Tibial artery (tissue), 4 donors: ENCODE measurements around the gene ATP10B.

Source experiments
- DNase-seq, 2 donors: peaks; one replicate each; pipeline ENCODE4 v3.0.0-alpha.2; 2019
- H3K27ac ChIP-seq, 2 donors: fragments of 200-600 bp; sonication (generic) in 1 of 2; 1 replicate in 1 of 2; 2 replicates in 1 of 2; pipeline ENCODE4 v1.5.1; 2018 to 2019; ENCODE audit warnings: mild to moderate bottlenecking in 1 of 2
- H3K27me3 ChIP-seq, 2 donors: fragments of 200-600 bp; sonication (generic) in 1 of 2; one replicate each; pipeline versions ENCODE4 v1.5.1 to v1.6.0; 2016 to 2019
- H3K36me3 ChIP-seq, 3 donors: fragments of 200-600 bp; sonication (generic) in 2 of 3; one replicate each; pipeline ENCODE4 v1.5.1; 2016 to 2019; ENCODE audit warnings: mild to moderate bottlenecking in 2 of 3
- H3K4me1 ChIP-seq, 4 donors: fragments of 200-600 bp; sonication (generic) in 2 of 4; 1 replicate in 3 of 4; 2 replicates in 1 of 4; pipeline ENCODE4 v1.5.1; 2016 to 2019
- H3K4me3 ChIP-seq, 2 donors: fragments of 200-600 bp; sonication (generic) in 1 of 2; 1 replicate in 1 of 2; 2 replicates in 1 of 2; pipeline ENCODE4 v1.5.1; 2018 to 2019; ENCODE audit warnings: mild to moderate bottlenecking in 2 of 2
- H3K9me3 ChIP-seq, 3 donors: fragments of 200-600 bp; sonication (generic) in 1 of 3; one replicate each; pipeline ENCODE4 v1.5.1; 2016 to 2019
- intact Hi-C: fragments of 100-400 bp; cut with DNase I; formaldehyde crosslinking; loops from one replicate; pipeline ENCODE4 v1.15.0; 2023; ENCODE audit warnings: low total_unique reads
- TF ChIP-seq, protein P1 (sequence below), 2 experiments: fragments of 200-600 bp in 1 of 2; fragments of 450-650 bp in 1 of 2; IDR thresholded peaks; one replicate each; pipeline ENCODE4 v1.5.1; 2017 to 2019; ENCODE audit warnings: antibody characterized with exemption in 2 of 2, mild to moderate bottlenecking in 1 of 2, moderate library complexity in 1 of 2

Gene ATP10B

GRCh38 chr5:160792732-160793529 is 59.1 kb downstream of the ATP10B start:
- H3K27me3 ChIP-seq, result no peaks in the 10 kb centered on the region
- TF ChIP-seq, protein P1, sequence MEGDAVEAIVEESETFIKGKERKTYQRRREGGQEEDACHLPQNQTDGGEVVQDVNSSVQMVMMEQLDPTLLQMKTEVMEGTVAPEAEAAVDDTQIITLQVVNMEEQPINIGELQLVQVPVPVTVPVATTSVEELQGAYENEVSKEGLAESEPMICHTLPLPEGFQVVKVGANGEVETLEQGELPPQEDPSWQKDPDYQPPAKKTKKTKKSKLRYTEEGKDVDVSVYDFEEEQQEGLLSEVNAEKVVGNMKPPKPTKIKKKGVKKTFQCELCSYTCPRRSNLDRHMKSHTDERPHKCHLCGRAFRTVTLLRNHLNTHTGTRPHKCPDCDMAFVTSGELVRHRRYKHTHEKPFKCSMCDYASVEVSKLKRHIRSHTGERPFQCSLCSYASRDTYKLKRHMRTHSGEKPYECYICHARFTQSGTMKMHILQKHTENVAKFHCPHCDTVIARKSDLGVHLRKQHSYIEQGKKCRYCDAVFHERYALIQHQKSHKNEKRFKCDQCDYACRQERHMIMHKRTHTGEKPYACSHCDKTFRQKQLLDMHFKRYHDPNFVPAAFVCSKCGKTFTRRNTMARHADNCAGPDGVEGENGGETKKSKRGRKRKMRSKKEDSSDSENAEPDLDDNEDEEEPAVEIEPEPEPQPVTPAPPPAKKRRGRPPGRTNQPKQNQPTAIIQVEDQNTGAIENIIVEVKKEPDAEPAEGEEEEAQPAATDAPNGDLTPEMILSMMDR (IDR thresholded peaks at IDR 0.05), result no peak
- no peak overlapping the region for H3K27ac ChIP-seq
- intact Hi-C loops, result no loop called here
- H3K9me3 ChIP-seq, result no peaks in the 10 kb centered on the region
- H3K4me3 ChIP-seq, result no peak overlapping the region
- no peak for DNase-seq
- no peaks in the 10 kb centered on the region for H3K4me1 ChIP-seq
- no peaks in the 10 kb centered on the region for H3K36me3 ChIP-seq

GRCh38 chr5:160792281-160792680 is 59.7 kb downstream of the ATP10B start:
- H3K36me3 ChIP-seq, result no peaks in the 10 kb centered on the region
- intact Hi-C loops, result no loop called here
- TF ChIP-seq, protein P1 (IDR thresholded peaks at IDR 0.05), result no peak

DNA sequence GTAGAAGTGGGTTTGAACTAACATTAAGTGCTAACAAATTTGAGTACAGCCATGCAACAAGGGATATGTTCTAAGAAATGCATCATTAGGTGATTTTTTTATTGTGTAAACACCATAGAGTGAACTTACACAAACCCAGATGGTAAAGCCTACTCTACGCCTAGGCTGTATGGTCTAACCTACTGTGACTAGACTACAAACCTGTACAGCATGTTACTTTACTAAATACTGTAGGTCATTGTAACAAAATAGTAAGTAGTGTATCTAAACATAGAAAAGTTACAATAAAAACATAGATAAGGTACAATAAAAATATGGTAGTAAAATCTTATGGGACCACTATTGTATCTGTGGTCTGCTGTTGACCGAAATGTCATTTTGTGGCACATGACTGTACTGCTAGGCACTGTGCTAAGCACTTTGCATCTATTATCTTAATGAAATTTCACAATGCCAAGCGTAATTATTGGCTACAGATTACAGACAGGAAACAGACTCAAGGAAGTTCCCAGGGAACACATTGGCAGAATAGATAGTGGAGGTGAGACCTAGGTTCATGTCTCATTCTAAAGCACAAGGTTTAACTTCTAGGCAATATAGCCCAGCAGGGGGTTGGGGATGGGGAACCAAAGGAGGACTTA is 62.7 kb downstream of the ATP10B start:
- no peaks in the 10 kb centered on the region for H3K4me1 ChIP-seq
- no peak overlapping the region for H3K27ac ChIP-seq
- TF ChIP-seq, protein P1 (IDR thresholded peaks at IDR 0.05), result no peak
- no peak overlapping the region for H3K4me3 ChIP-seq
- H3K36me3 ChIP-seq, result no peaks in the 10 kb centered on the region
- no peak for DNase-seq
- H3K9me3 ChIP-seq, result no peaks in the 10 kb centered on the region
- intact Hi-C loops, result no loop called here
- no peaks in the 10 kb centered on the region for H3K27me3 ChIP-seq

More at GRCh38 chr5:160792281-160792680, 59.7 kb downstream of the ATP10B start:
- no peaks in the 10 kb centered on the region for H3K4me1 ChIP-seq
- H3K4me3 ChIP-seq, result no peak overlapping the region
- no peaks in the 10 kb centered on the region for H3K9me3 ChIP-seq
- DNase-seq, result no peak
- H3K27ac ChIP-seq, result no peak overlapping the region
- H3K27me3 ChIP-seq, result no peaks in the 10 kb centered on the region

GRCh38 chr5:160788102-160788660 is 63.8 kb downstream of the ATP10B start:
- Histone ChIP-seq H3K4me1 (no peaks in the 10 kb centered on the region), H3K36me3 (no peaks in the 10 kb centered on the region), H3K27ac (no peak overlapping the region), H3K27me3 (no peaks in the 10 kb centered on the region), H3K9me3 (no peaks in the 10 kb centered on the region), H3K4me3 (no peak overlapping the region)
- TF ChIP-seq, protein P1 (IDR thresholded peaks at IDR 0.05), result no peak
- no peak for DNase-seq
- intact Hi-C loops, result no loop called here

- Histone ChIP-seq H3K36me3 (no peaks in the 10 kb centered on the region), H3K27ac (no peak overlapping the region), H3K27me3 (no peaks in the 10 kb centered on the region), H3K4me1 (no peaks in the 10 kb centered on the region), H3K4me3 (no peak overlapping the region), H3K9me3 (no peaks in the 10 kb centered on the region)
- no peak for DNase-seq
- TF ChIP-seq, protein P1 (IDR thresholded peaks at IDR 0.05), result no peak
- intact Hi-C loops, result no loop called here
These were observed 64.8 kb downstream of the ATP10B start for GRCh38 chr5:160787240-160787639.
